GM12874 (cell line): Measurements from ENCODE around the gene FBXO31.

ENCODE experiments used
- TF ChIP-seq, protein P1 (sequence below): IDR thresholded peaks from 2 replicates; pipeline ENCODE4 v1.5.1; 2011; ENCODE audit warnings: low read depth, mild to moderate bottlenecking, control low read depth, low read length, moderate library complexity; ENCODE audit not compliant: insufficient read depth

Gene FBXO31

DNA sequence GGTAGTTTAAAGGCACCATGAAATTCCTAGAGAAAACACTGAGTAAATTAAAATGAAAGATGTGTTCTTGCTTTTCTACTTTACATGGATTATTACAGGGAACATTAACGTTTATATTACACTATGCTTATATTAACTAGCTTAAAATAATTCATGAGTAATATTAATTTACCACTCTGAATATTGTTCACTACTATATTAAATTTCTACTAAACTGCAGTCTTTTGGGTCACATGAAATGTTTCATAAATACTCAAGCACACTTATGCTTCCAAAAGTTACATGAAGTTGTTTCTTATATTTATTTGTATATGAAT, 5.2 kb upstream of the FBXO31 start:
- TF ChIP-seq, protein P1, sequence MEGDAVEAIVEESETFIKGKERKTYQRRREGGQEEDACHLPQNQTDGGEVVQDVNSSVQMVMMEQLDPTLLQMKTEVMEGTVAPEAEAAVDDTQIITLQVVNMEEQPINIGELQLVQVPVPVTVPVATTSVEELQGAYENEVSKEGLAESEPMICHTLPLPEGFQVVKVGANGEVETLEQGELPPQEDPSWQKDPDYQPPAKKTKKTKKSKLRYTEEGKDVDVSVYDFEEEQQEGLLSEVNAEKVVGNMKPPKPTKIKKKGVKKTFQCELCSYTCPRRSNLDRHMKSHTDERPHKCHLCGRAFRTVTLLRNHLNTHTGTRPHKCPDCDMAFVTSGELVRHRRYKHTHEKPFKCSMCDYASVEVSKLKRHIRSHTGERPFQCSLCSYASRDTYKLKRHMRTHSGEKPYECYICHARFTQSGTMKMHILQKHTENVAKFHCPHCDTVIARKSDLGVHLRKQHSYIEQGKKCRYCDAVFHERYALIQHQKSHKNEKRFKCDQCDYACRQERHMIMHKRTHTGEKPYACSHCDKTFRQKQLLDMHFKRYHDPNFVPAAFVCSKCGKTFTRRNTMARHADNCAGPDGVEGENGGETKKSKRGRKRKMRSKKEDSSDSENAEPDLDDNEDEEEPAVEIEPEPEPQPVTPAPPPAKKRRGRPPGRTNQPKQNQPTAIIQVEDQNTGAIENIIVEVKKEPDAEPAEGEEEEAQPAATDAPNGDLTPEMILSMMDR, result no peak

DNA sequence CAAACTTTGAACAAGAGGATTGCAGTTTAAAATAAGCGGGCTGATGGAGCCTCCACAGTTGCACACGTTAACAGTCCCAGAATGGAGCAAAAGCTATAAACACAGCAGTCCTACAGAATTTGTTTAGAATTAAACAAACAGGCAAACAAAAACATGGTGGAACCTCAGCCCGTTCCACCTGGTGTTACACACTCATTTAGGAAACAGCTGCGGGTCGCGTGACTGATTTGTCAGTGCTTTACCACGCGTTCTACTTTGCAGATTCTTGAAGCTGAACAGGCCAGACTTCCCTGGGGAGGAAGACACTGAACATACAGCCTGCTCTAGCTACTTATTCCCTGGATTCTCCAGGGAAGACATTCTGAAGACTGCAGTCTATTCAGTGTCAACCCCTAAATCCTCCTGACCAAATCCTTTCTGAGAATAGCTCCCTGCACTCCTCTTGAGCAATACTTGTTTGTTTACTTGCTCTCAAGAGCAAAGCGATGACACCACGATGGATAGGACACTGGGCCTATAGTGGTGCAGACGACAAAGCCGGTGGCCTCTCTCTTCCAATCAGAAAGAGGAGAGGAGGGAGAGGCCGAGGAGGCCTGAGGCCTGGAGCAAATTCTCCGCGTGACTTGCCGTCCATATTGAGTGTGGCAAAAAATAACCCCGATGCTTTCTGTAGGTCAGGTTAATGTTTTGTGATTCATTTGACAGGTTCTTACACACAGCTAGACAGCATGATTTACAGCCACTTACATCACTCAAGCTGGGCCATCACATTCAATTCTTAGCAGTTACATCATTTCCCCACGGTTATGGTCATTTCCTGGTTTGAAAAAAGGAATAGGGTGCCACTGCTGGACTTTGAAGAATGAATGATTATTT, 4.6 kb upstream of the FBXO31 start:
- TF ChIP-seq, protein P1, result no peak

- TF ChIP-seq, protein P1, result no peak
These were observed 742 bp upstream of the FBXO31 start for GRCh38 chr16:87384162-87384874.

- TF ChIP-seq, protein P1, result no peak
These were observed 1.4 kb downstream of the FBXO31 start for GRCh38 chr16:87382023-87382785.

DNA sequence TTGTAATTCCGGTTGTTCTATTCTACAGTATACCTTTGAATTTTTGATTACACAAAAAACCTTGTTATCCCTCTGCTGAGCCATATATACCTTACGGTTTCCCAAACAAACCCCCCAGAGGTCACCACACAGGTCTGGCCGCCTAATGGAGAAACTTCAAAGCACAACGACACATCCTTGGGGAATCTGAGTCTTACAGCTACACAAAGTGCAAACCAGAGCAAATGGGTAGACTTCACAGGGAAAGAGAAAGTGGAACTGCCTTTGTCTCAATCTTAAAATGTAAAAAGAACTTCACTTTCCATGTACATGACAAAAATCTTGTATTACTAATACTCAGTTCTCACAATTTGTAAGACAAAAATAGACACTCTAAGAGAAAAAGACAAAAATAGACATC, 2.7 kb downstream of the FBXO31 start:
- TF ChIP-seq, protein P1, result no peak

GRCh38 chr16:87380403-87380802, 3.2 kb downstream of the FBXO31 start:
- TF ChIP-seq, protein P1, result no peak

DNA sequence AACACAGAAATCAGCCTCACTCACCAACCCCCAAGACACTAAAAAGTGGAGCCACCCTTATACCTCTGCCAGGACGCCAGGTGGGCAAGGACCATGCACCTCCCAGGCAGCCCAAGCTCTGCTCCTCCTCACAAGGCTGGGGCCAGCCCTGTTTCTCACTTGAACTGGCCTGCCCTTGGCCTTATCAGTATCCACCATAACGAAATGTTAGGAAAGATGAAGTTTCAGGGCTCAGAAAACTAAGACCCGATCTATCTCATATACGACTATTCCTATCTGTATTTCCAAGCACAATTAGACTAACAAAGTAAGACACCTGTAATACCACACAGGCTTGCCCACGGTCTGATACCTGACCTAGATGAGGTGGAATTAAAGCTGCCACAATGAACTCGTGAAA, 6.9 kb downstream of the FBXO31 start:
- TF ChIP-seq, protein P1, result no peak
